Neural progenitor cell (in vitro differentiated cells): ENCODE results near the gene NEK4.

Experiments
- EZH2 ChIP-seq: fragments of 200-600 bp; sonication (generic); IDR thresholded peaks from 2 replicates; pipeline ENCODE4 v1.6.1; 2017; ENCODE audit warnings: antibody characterized with exemption, mild to moderate bottlenecking, moderate library complexity
- EZH2phosphoT487 ChIP-seq: fragments of 200-600 bp; sonication (generic); IDR thresholded peaks from 2 replicates; pipeline ENCODE4 v1.6.1; 2017; ENCODE audit warnings: antibody characterized with exemption
- TF ChIP-seq, protein P1 (sequence below): fragments of 200-600 bp; sonication (generic); IDR thresholded peaks from 2 replicates; pipeline ENCODE4 v1.5.1; 2017; ENCODE audit warnings: antibody characterized with exemption, mild to moderate bottlenecking

DNA sequence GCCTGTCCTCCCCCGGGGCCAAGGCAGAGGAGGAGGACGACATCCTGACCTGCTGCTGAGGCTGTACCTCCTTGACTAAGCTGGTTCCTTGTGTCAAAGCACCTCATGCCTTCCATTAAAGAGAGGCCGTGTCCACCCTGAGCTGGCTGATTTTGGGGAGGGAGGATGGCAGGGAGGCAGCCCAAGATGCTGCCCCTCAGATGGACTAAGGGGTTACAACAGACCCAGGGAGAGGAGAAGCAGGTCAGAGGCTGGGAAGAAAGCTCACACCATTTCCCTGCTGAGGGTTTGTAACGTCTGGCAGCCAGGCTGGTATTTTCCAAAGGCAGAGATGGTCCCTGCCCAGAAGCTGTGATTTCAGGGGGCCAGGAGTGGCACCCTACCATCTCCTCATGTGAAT, 21.2 kb upstream of the NEK4 start:
- TF ChIP-seq, protein P1, sequence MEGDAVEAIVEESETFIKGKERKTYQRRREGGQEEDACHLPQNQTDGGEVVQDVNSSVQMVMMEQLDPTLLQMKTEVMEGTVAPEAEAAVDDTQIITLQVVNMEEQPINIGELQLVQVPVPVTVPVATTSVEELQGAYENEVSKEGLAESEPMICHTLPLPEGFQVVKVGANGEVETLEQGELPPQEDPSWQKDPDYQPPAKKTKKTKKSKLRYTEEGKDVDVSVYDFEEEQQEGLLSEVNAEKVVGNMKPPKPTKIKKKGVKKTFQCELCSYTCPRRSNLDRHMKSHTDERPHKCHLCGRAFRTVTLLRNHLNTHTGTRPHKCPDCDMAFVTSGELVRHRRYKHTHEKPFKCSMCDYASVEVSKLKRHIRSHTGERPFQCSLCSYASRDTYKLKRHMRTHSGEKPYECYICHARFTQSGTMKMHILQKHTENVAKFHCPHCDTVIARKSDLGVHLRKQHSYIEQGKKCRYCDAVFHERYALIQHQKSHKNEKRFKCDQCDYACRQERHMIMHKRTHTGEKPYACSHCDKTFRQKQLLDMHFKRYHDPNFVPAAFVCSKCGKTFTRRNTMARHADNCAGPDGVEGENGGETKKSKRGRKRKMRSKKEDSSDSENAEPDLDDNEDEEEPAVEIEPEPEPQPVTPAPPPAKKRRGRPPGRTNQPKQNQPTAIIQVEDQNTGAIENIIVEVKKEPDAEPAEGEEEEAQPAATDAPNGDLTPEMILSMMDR: no peak
- TF ChIP-seq EZH2phosphoT487 (no peak), EZH2 (no peak)
